Measurements from ENCODE around the gene CD300H. TPM values are rescaled to one million over a fixed set of nuclear protein-coding genes. Genes with fewer than 3 reads are reported as not detected.
"Not testable (repeated sequence)": the region's sequence is repeated elsewhere in the genome, so short reads cannot be mapped to it uniquely, and the experiment has no call there.

CD300H gene
- total RNA-seq, 1 donor from 2014 or later: not detected

GRCh38 chr17:74522381-74523105 lies 44.8 kb downstream of the CD300H start:
- TF ChIP-seq, protein P1, sequence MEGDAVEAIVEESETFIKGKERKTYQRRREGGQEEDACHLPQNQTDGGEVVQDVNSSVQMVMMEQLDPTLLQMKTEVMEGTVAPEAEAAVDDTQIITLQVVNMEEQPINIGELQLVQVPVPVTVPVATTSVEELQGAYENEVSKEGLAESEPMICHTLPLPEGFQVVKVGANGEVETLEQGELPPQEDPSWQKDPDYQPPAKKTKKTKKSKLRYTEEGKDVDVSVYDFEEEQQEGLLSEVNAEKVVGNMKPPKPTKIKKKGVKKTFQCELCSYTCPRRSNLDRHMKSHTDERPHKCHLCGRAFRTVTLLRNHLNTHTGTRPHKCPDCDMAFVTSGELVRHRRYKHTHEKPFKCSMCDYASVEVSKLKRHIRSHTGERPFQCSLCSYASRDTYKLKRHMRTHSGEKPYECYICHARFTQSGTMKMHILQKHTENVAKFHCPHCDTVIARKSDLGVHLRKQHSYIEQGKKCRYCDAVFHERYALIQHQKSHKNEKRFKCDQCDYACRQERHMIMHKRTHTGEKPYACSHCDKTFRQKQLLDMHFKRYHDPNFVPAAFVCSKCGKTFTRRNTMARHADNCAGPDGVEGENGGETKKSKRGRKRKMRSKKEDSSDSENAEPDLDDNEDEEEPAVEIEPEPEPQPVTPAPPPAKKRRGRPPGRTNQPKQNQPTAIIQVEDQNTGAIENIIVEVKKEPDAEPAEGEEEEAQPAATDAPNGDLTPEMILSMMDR (IDR thresholded peaks at IDR 0.05; ENCODE audit: insufficient read depth, low read length, poor library complexity, severe bottlenecking): no peak
- no peak for DNase-seq (ENCODE audit: low read depth)
- Histone ChIP-seq H3K4me3 (ENCODE audit: low read depth, low read length) (no peak overlapping the region), H3K27me3 (ENCODE audit: control insufficient read depth, insufficient read depth, low read length) (no peaks in the 10 kb centered on the region), H3K36me3 (ENCODE audit: control insufficient read depth, insufficient read depth, low read length) (no peaks in the 10 kb centered on the region)

DNA sequence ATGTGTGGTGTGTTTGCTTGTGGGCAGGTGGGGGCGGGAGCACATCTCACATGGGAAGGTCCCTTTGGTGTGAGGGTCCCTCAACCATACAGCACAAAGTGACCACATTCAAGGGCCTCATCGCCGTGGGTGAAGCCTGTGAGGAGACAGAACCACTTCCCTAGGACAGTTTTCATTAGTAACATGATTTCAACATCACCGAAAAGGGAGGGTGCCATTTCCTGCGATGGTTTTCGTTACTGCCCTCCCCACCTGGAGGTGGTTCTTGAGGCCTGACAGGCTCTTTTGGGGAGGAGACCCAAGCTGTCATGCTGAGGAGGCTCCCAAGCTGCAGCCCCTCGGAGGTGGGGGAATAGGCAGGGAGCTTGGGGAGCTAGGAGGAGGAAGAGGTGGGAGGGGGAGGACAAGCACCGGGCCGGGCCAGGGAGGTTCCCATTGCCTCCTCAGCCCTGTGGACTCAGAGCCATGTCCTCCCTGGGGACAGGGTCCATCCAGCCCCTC lies 45.6 kb downstream of the CD300H start:
- TF ChIP-seq, protein P1 (IDR thresholded peaks at IDR 0.05; ENCODE audit: insufficient read depth, low read length, poor library complexity, severe bottlenecking): no peak
- no peaks in the 10 kb centered on the region for H3K27me3 ChIP-seq (ENCODE audit: control insufficient read depth, insufficient read depth, low read length)
- H3K4me3 ChIP-seq (ENCODE audit: low read depth, low read length): no peak overlapping the region

DNA sequence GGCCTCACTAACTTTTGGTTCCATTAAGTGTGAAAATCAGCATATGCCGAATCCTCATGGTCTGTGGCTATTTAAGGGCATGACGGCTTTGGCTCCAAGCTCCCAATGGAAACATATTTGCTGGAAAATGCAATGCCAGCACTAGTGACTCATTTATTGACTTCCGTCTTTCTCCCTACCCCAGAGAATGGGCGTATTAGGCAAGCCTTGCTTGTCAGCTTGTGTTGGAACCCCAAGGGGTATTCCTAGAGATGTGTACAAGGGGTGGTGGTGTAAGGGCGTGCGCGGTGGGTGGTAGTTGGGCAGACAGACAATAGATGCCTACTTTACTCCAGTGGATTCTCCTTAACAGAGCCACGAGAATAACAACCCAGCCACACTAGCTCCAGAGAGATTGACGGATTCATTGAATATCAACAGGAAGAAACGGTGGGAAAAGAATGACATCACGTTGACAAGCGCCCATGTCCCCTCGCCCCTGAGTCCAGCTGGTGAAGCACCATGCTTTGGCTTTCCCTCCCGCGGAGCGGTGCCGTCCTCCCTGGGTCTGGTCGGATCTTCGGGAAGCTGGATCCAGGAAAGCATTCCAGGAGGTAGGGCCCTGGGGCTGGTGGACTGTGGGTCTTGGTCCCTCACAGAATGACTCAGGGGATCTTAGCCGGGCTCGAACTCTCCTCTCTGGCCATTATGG lies 46.4 kb downstream of the CD300H start:
- no peaks in the 10 kb centered on the region for H3K27me3 ChIP-seq (ENCODE audit: control insufficient read depth, insufficient read depth, low read length)
- H3K4me3 ChIP-seq (ENCODE audit: low read depth, low read length): no peak overlapping the region
- no peak for DNase-seq (ENCODE audit: low read depth)
- H3K36me3 ChIP-seq (ENCODE audit: control insufficient read depth, insufficient read depth, low read length): no peaks in the 10 kb centered on the region
- TF ChIP-seq, protein P1 (IDR thresholded peaks at IDR 0.05; ENCODE audit: insufficient read depth, low read length, poor library complexity, severe bottlenecking): no peak

More for the DNA sequence above, 45.6 kb downstream of the CD300H start:
- DNase-seq (ENCODE audit: low read depth): no peak
- H3K36me3 ChIP-seq (ENCODE audit: control insufficient read depth, insufficient read depth, low read length): no peaks in the 10 kb centered on the region

- H3K4me3 ChIP-seq (ENCODE audit: low read depth, low read length): no peak overlapping the region
- no peak for DNase-seq (ENCODE audit: low read depth)
- TF ChIP-seq, protein P1 (IDR thresholded peaks at IDR 0.05; ENCODE audit: insufficient read depth, low read length, poor library complexity, severe bottlenecking): no peak
- H3K27me3 ChIP-seq (ENCODE audit: control insufficient read depth, insufficient read depth, low read length): no peaks in the 10 kb centered on the region
- no peaks in the 10 kb centered on the region for H3K36me3 ChIP-seq (ENCODE audit: control insufficient read depth, insufficient read depth, low read length)
Observed at GRCh38 chr17:74520016-74520434, 47.3 kb downstream of the CD300H start.

GRCh38 chr17:74518413-74518981 lies 48.8 kb downstream of the CD300H start:
- DNase-seq (ENCODE audit: low read depth); H3K4me3 ChIP-seq (ENCODE audit: low read depth, low read length); H3K36me3 ChIP-seq (ENCODE audit: control insufficient read depth, insufficient read depth, low read length); H3K27me3 ChIP-seq (ENCODE audit: control insufficient read depth, insufficient read depth, low read length): not testable (repeated sequence)
